Measurements from ENCODE around the gene XRCC6. TPM values are rescaled to one million over a fixed set of nuclear protein-coding genes. Genes with fewer than 3 reads are reported as not detected.

The XRCC6 gene
- total and polyA plus RNA-seq, 2 of the 13 experiments (the other 11 are each of a cell fraction or from before 2014, with no cell fraction given): 124 to 625 TPM

GRCh38 chr22:41688365-41689211, 67.5 kb downstream of the XRCC6 start, which contains the start of gene SNU13 (continued):
- TF ChIP-seq ZBTB14 (CRISPR knock-in tag; IDR thresholded peaks at IDR 0.05) (no peak), CHD2 (IDR thresholded peaks at IDR 0.05; ENCODE audit: low read depth, low read length) (no peak), KDM1A (CRISPR knock-in tag; IDR thresholded peaks at IDR 0.05) (no peak), MYPOP (CRISPR knock-in tag; IDR thresholded peaks at IDR 0.05) (peak; percentile 62), GATAD2A (CRISPR knock-in tag; IDR thresholded peaks at IDR 0.05) (peak; percentile 43; the same call in 1 of the 2 replicates), ZNF563 (CRISPR knock-in tag; IDR thresholded peaks at IDR 0.05) (peak; percentile 35), DPF2 (CRISPR knock-in tag; IDR thresholded peaks at IDR 0.05; ENCODE audit: borderline replicate concordance, low read depth) (no peak), ARID5B (CRISPR knock-in tag; IDR thresholded peaks at IDR 0.05) (peak; percentile 30; the same call in 1 of the 2 replicates), ZNF20 (CRISPR knock-in tag; IDR thresholded peaks at IDR 0.05) (no peak), REPIN1 (CRISPR knock-in tag; IDR thresholded peaks at IDR 0.05; ENCODE audit: borderline replicate concordance, low read depth) (peak; percentile 89), CREM (IDR thresholded peaks at IDR 0.05) (peak; percentile 88), CREM (CRISPR knock-in tag; IDR thresholded peaks at IDR 0.05) (peak; percentile 59; the same call in 1 of the 2 replicates), ZNF747 (CRISPR knock-in tag; IDR thresholded peaks at IDR 0.05; ENCODE audit: borderline replicate concordance) (peak; percentile 78; the same call in 1 of the 2 replicates), U2AF2 (IDR thresholded peaks at IDR 0.05; ENCODE audit: low read depth, low read length) (no peak), ZNF552 (CRISPR knock-in tag; IDR thresholded peaks at IDR 0.05; ENCODE audit: borderline replicate concordance) (peak; percentile 92; the same call in 1 of the 2 replicates), SYNCRIP (IDR thresholded peaks at IDR 0.05; ENCODE audit: insufficient read depth, low read depth, low read length) (no peak)
- TF ChIP-seq, protein P1, sequence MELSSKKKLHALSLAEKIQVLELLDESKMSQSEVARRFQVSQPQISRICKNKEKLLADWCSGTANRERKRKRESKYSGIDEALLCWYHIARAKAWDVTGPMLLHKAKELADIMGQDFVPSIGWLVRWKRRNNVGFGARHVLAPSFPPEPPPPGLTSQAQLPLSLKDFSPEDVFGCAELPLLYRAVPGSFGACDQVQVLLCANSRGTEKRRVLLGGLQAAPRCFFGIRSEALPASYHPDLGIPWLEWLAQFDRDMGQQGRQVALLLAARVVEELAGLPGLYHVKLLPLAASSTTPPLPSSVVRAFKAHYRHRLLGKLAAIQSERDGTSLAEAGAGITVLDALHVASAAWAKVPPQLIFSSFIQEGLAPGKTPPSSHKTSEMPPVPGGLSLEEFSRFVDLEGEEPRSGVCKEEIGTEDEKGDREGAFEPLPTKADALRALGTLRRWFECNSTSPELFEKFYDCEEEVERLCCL (CRISPR knock-in tag; IDR thresholded peaks at IDR 0.05; ENCODE audit: borderline replicate concordance): no peak
- TF ChIP-seq, protein P2, sequence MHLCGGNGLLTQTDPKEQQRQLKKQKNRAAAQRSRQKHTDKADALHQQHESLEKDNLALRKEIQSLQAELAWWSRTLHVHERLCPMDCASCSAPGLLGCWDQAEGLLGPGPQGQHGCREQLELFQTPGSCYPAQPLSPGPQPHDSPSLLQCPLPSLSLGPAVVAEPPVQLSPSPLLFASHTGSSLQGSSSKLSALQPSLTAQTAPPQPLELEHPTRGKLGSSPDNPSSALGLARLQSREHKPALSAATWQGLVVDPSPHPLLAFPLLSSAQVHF (CRISPR knock-in tag; IDR thresholded peaks at IDR 0.05): no peak
- TF ChIP-seq, protein P3, sequence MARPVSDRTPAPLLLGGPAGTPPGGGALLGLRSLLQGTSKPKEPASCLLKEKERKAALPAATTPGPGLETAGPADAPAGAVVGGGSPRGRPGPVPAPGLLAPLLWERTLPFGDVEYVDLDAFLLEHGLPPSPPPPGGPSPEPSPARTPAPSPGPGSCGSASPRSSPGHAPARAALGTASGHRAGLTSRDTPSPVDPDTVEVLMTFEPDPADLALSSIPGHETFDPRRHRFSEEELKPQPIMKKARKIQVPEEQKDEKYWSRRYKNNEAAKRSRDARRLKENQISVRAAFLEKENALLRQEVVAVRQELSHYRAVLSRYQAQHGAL (CRISPR knock-in tag; IDR thresholded peaks at IDR 0.05; ENCODE audit: not compliant biosample characterization): no peak
